GM12878 (cell line): ENCODE measurements around the gene LAMA2. TPM values are rescaled to one million over a fixed set of nuclear protein-coding genes. Genes with fewer than 3 reads are reported as not detected.

Experiments
- ATAC-seq: fragments of 200-7000 bp; cut with Tn5 transposase; 3 replicates; pipeline ENCODE4 v1.9.1; 2020; ENCODE audit warnings: mild to moderate bottlenecking, moderate library complexity
- BruUV-seq: library from RNA; stranded (reverse); fragments of 400-500 nt; replicated peaks from 2 replicates; lab custom pipeline; 2021; lab: Mats Ljungman, UMichigan
- CTCF ChIA-PET: fragments of 300-600 bp; sonication (Branson Sonifier 250); formaldehyde crosslinking; extraction: SDS; loops from one replicate; lab custom pipeline; 2021; ENCODE audit warnings: inconsistent platforms; lab: Yijun Ruan, JAX
- POLR2A ChIA-PET: fragments of 350-600 bp; formaldehyde crosslinking; extraction: SDS; loops from one replicate; lab custom pipeline; 2021; ENCODE audit warnings: inconsistent platforms; lab: Charles Lee
- RAD21 ChIA-PET: fragments of 300-600 bp; sonication (Branson Sonifier 250); formaldehyde crosslinking; loops from one replicate; lab custom pipeline; 2023; ENCODE audit warnings: antibody characterized with exemption; ENCODE audit not compliant: unreplicated experiment; lab: Charles Lee
- SMC1A ChIA-PET: fragments of 300-600 bp; sonication (Branson Sonifier 250); formaldehyde crosslinking; loops from one replicate; lab custom pipeline; 2023; ENCODE audit not compliant: unreplicated experiment, uncharacterized antibody; lab: Charles Lee
- DNase-seq: peaks from one replicate; pipeline ENCODE4 v3.0.0-alpha.2; 2011; ENCODE audit warnings: low read depth, low spot score
- FAIRE-seq: peaks from 3 replicates; lab custom pipeline; 2011; peaks lifted over from hg19 to GRCh38; lab: Jason Lieb, UNC
- H2AFZ ChIP-seq: 2 replicates; pipeline ENCODE4 v1.6.0; 2011; ENCODE audit warnings: low read depth, low read length, control low read depth; ENCODE audit not compliant: control insufficient read depth
- H3K27ac ChIP-seq: 2 replicates; pipeline ENCODE4 v1.5.1; 2011; ENCODE audit warnings: control low read depth; ENCODE audit not compliant: control insufficient read depth, insufficient read depth
- H3K27me3 ChIP-seq, 2 experiments: replicated peaks in 1 of 2; 2 replicates each; pipeline versions ENCODE4 v1.6.0 to v1.6.1; 2011; ENCODE audit warnings: low read length in 1 of 2; ENCODE audit not compliant: control insufficient read depth in 2 of 2, insufficient read depth in 2 of 2
- H3K36me3 ChIP-seq, 2 experiments: 2 replicates each; pipeline ENCODE4 v1.5.1; 2011; ENCODE audit warnings: low read length in 1 of 2; ENCODE audit not compliant: control insufficient read depth in 2 of 2, insufficient read depth in 2 of 2
- H3K4me1 ChIP-seq: 2 replicates; pipeline ENCODE4 v1.6.1; 2011; ENCODE audit warnings: mild to moderate bottlenecking, low read length, moderate library complexity, mixed read lengths; ENCODE audit not compliant: control insufficient read depth, insufficient read depth
- H3K4me2 ChIP-seq: 2 replicates; pipeline ENCODE4 v1.6.0; 2011; ENCODE audit warnings: control low read depth; ENCODE audit not compliant: control insufficient read depth, insufficient read depth
- H3K4me3 ChIP-seq: fragments of 200-600 bp; sonication (generic); 2 replicates; pipeline ENCODE4 v1.5.1; 2016
- H3K79me2 ChIP-seq: 2 replicates; pipeline ENCODE4 v1.6.0; 2011; ENCODE audit warnings: low read length; ENCODE audit not compliant: control insufficient read depth, insufficient read depth
- H3K9ac ChIP-seq: 2 replicates; pipeline ENCODE4 v1.8.0; 2011; ENCODE audit warnings: low read length, control low read depth, mixed read lengths; ENCODE audit not compliant: control insufficient read depth, insufficient read depth
- H3K9me3 ChIP-seq: replicated peaks from 3 replicates; pipeline ENCODE4 v1.5.1; 2011; ENCODE audit warnings: mild to moderate bottlenecking, low read length; ENCODE audit not compliant: control insufficient read depth, insufficient read depth
- H4K20me1 ChIP-seq: 2 replicates; pipeline ENCODE4 v1.6.0; 2011; ENCODE audit not compliant: control insufficient read depth, insufficient read depth
- CBFB ChIP-seq: IDR thresholded peaks from 2 replicates; pipeline ENCODE4 v1.6.1; 2016; ENCODE audit warnings: antibody characterized with exemption, low read depth
- YY1 ChIP-seq: IDR thresholded peaks from 2 replicates; pipeline ENCODE4 v1.6.1; 2011; ENCODE audit warnings: low read depth, mild to moderate bottlenecking, low read length
- WGBS: methylation state at CpG from one replicate; pipeline ENCODE4 v1.1.6; 2016; ENCODE audit warnings: low lambda C conversion rate; ENCODE audit not compliant: insufficient replicate concordance, insufficient coverage; ENCODE audit errors: missing lambda C conversion rate; 5-methylcytosine and 5-hydroxymethylcytosine counted together
- in situ Hi-C: fragments of 300-500 bp; cut with MboI; formaldehyde crosslinking; loops from 9 replicates; pipeline ENCODE4 v1.14.3; 2018; ENCODE audit warnings: mixed read lengths
- intact Hi-C: fragments of 100-400 bp; cut with micrococcal nuclease; formaldehyde crosslinking; loops from one replicate; pipeline ENCODE4 v1.14.2; 2022; ENCODE audit not compliant: unreplicated experiment
- polyA plus RNA-seq, 11 experiments: library from polyadenylated mRNA; depleted of rRNA in 4 of 11; unstranded in 6 of 11; stranded (reverse) in 5 of 11; fragments of >200 nt; fragmentation: Nextera tagmentation in 4 of 11; fragmentation: Illumina TruSeq in 1 of 11; extraction: Ambion mirVana in 4 of 11; extraction: Trizol in 1 of 11; gene quantifications; 1 replicate in 1 of 11; 2 replicates in 10 of 11; pipeline versions ENCODE4 v1.2.1 to v1.2.3, GENCODE V29; 2011 to 2016; ENCODE audit warnings: inconsistent platforms in 2 of 11, missing spikeins in 2 of 11, low read depth in 1 of 11
- total RNA-seq, 4 experiments: library from RNA; depleted of rRNA in 3 of 4; stranded (reverse); fragments of >200 nt in 3 of 4; fragmentation: Illumina TruSeq in 1 of 4; extraction: Trizol in 1 of 4; gene quantifications; 2 replicates each; pipeline versions ENCODE4 v1.2.1 to v1.2.3, GENCODE V29; 2013 to 2021
- TF ChIP-seq, protein P1 (sequence below): fragments of 450-650 bp; IDR thresholded peaks from 2 replicates; pipeline ENCODE4 v1.6.1; 2017; ENCODE audit warnings: mild to moderate bottlenecking, low read depth, inconsistent platforms; ENCODE audit not compliant: poor library complexity, severe bottlenecking
- TF ChIP-seq, protein P2 (sequence below): fragments of 450-650 bp; IDR thresholded peaks from 2 replicates; pipeline ENCODE4 v1.6.1; 2014; ENCODE audit warnings: mild to moderate bottlenecking

Gene LAMA2
- total and polyA plus RNA-seq, 10 of the 15 experiments (the other 5 are each of a cell fraction or from before 2014, with no cell fraction given): 0.04 to 2.0 (median 0.37) TPM; not detected in 1

DNA sequence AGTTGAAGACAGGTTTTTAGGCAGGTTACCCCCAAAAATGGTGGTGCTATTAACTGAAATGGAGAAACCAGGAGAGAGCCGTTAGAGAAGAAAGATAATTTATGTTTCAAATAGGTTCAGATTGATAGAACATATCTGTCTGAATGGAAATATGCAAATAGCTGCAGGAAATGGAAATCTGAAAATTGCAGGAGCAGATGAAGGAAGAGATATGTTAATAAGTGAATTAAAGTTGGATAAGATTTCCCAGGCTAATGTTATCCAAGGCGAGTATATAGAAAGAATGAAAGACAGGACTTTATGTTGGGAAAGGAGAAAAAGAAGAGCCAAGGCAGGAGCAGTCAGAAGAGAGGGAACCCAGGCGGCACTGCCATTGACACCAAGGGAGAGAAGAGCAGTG is 461.4 kb downstream of the LAMA2 start (continued):
- TF ChIP-seq, protein P1, sequence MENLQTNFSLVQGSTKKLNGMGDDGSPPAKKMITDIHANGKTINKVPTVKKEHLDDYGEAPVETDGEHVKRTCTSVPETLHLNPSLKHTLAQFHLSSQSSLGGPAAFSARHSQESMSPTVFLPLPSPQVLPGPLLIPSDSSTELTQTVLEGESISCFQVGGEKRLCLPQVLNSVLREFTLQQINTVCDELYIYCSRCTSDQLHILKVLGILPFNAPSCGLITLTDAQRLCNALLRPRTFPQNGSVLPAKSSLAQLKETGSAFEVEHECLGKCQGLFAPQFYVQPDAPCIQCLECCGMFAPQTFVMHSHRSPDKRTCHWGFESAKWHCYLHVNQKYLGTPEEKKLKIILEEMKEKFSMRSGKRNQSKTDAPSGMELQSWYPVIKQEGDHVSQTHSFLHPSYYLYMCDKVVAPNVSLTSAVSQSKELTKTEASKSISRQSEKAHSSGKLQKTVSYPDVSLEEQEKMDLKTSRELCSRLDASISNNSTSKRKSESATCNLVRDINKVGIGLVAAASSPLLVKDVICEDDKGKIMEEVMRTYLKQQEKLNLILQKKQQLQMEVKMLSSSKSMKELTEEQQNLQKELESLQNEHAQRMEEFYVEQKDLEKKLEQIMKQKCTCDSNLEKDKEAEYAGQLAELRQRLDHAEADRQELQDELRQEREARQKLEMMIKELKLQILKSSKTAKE: no peak
- TF ChIP-seq CBFB: no peak
- TF ChIP-seq, protein P2, sequence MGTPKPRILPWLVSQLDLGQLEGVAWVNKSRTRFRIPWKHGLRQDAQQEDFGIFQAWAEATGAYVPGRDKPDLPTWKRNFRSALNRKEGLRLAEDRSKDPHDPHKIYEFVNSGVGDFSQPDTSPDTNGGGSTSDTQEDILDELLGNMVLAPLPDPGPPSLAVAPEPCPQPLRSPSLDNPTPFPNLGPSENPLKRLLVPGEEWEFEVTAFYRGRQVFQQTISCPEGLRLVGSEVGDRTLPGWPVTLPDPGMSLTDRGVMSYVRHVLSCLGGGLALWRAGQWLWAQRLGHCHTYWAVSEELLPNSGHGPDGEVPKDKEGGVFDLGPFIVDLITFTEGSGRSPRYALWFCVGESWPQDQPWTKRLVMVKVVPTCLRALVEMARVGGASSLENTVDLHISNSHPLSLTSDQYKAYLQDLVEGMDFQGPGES: no peak

DNA sequence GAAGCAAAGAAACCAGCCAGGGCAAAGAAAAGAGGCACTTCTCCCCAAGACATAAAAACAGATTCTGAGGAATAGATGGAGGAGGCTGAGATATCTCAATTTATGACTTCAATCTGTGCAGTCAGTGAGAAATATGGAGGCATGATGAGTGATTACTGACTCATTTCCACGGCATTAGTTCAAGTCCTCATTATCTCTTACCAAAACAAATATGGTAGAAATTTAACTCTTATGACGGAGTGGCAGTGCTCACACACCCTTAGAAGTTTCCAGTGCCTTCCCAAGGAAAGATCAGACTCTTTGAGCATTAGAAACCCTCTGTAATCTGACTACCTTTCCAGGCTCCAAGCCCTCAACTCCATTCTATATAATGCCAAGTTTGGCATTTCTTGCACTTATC is 463.0 kb downstream of the LAMA2 start:
- Histone ChIP-seq H3K9me3 (no peaks in the 10 kb centered on the region), H2AFZ (no peak overlapping the region)

More for the DNA sequence above, 463.0 kb downstream of the LAMA2 start:
- SMC1A ChIA-PET: no interaction called here
- Histone ChIP-seq H3K27ac (no peak overlapping the region), H3K4me3 (no peak overlapping the region), H3K36me3 (no peaks in the 10 kb centered on the region), H3K4me1 (no peaks in the 10 kb centered on the region), H3K4me2 (no peak overlapping the region), H3K9ac (no peak overlapping the region), H3K79me2 (no peaks in the 10 kb centered on the region), H3K27me3 (no peaks in the 10 kb centered on the region), H4K20me1 (no peaks in the 10 kb centered on the region)
- POLR2A ChIA-PET: no interaction called here
- in situ Hi-C loops (no loop called here), intact Hi-C loops (loop anchor here (1.0 kb wide), 1 partner anchor 10 kb away; no protein-coding TSS in a partner anchor)
- RAD21 ChIA-PET: no interaction called here
- TF ChIP-seq YY1: no peak
- CTCF ChIA-PET: no interaction called here
- no TSS peak for BruUV-seq
- 31% methylated on average over 2 of the region's 2 CpGs for WGBS
- DNase-seq (no peak), ATAC-seq (no peak), FAIRE-seq (no peak)
